Activated CD4-positive, CD25-positive, alpha-beta regulatory T cell (primary cell): ENCODE data around the gene TLE3.

ENCODE experiments used
- DNase-seq, 4 experiments: peaks; one replicate each; lab custom pipeline; 2025; lab: John Stamatoyannopoulos, UW

Gene TLE3

GRCh38 chr15:70006259-70007147 is 91.2 kb downstream of the TLE3 start:
- DNase-seq = no peak

- DNase-seq = no peak
Measured at GRCh38 chr15:70004826-70005225, 92.9 kb downstream of the TLE3 start.

- DNase-seq = no peak
Measured at GRCh38 chr15:70002897-70003296, 94.8 kb downstream of the TLE3 start.

- DNase-seq = no peak
Measured at GRCh38 chr15:70001859-70002258, 95.9 kb downstream of the TLE3 start.

- no peak for DNase-seq
Measured at GRCh38 chr15:69999392-70000085, 98.2 kb downstream of the TLE3 start.

GRCh38 chr15:69998541-69999391 is 99.0 kb downstream of the TLE3 start:
- DNase-seq = no peak

GRCh38 chr15:69997813-69998212 is 99.9 kb downstream of the TLE3 start:
- no peak for DNase-seq
